ENCODE data around the gene FXYD4. TPM values are rescaled to one million over a fixed set of nuclear protein-coding genes. Genes with fewer than 3 reads are reported as not detected.

Gene FXYD4
- total and polyA plus RNA-seq, 4 donors: 0.65 to 3.9 (median 2.9) TPM; not detected in 1

DNA sequence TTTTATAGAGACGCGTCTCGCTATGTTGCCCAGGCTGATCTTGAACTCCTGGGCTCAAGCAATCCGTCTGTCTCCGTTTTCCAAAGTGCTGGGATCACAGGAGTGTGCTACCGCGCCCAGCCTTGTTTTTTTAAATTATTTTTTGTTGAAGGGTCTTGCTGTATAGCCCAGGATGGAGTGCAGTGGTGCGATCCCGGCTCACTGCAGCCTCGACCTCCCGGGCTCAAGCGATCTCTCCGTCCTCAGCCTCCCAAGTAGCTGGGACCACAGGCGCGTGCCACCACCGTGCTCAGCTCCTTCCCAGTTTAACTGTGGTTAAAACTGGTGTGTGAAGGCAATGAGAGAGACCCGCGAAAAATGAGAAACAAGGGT is 48.5 kb downstream of the FXYD4 start:
- H3K36me3 ChIP-seq (ENCODE audit: control insufficient read depth in 4 of 4, insufficient read depth in 4 of 4, low read length in 4 of 4): no peaks in the 10 kb centered on the region
- 54 to 55% methylated on average over 18 of the region's 18 CpGs for WGBS, 2 donors
- ATAC-seq (ENCODE audit: insufficient read depth, low FRiP score): no peak
- no peak for DNase-seq
- peak overlapping the region; percentile 76 to 81 for H3K9ac ChIP-seq (ENCODE audit: insufficient read depth in 1 of 2, low read length in 2 of 2)
- no peak overlapping the region for H3K4me3 ChIP-seq
- TF ChIP-seq, protein P1, sequence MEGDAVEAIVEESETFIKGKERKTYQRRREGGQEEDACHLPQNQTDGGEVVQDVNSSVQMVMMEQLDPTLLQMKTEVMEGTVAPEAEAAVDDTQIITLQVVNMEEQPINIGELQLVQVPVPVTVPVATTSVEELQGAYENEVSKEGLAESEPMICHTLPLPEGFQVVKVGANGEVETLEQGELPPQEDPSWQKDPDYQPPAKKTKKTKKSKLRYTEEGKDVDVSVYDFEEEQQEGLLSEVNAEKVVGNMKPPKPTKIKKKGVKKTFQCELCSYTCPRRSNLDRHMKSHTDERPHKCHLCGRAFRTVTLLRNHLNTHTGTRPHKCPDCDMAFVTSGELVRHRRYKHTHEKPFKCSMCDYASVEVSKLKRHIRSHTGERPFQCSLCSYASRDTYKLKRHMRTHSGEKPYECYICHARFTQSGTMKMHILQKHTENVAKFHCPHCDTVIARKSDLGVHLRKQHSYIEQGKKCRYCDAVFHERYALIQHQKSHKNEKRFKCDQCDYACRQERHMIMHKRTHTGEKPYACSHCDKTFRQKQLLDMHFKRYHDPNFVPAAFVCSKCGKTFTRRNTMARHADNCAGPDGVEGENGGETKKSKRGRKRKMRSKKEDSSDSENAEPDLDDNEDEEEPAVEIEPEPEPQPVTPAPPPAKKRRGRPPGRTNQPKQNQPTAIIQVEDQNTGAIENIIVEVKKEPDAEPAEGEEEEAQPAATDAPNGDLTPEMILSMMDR (IDR thresholded peaks at IDR 0.05; ENCODE audit: control extremely low read depth, extremely low read depth): no peak
- H3K9me3 ChIP-seq (ENCODE audit: control insufficient read depth in 4 of 4, insufficient read depth in 3 of 4, low read length in 3 of 4): no peaks in the 10 kb centered on the region
- peaks cover 0 to 11% (median 4%) of the 10 kb centered on the region in 5 donors for H3K4me1 ChIP-seq (ENCODE audit: control insufficient read depth in 5 of 5, insufficient read depth in 5 of 5, low read length in 5 of 5)
- H3K27me3 ChIP-seq (ENCODE audit: control insufficient read depth in 3 of 3, insufficient read depth in 3 of 3, low read length in 2 of 3): no peaks in the 10 kb centered on the region
- H3K27ac ChIP-seq (ENCODE audit: low read depth in 1 of 2, low read length in 1 of 2): peak overlapping the region; percentile 94

DNA sequence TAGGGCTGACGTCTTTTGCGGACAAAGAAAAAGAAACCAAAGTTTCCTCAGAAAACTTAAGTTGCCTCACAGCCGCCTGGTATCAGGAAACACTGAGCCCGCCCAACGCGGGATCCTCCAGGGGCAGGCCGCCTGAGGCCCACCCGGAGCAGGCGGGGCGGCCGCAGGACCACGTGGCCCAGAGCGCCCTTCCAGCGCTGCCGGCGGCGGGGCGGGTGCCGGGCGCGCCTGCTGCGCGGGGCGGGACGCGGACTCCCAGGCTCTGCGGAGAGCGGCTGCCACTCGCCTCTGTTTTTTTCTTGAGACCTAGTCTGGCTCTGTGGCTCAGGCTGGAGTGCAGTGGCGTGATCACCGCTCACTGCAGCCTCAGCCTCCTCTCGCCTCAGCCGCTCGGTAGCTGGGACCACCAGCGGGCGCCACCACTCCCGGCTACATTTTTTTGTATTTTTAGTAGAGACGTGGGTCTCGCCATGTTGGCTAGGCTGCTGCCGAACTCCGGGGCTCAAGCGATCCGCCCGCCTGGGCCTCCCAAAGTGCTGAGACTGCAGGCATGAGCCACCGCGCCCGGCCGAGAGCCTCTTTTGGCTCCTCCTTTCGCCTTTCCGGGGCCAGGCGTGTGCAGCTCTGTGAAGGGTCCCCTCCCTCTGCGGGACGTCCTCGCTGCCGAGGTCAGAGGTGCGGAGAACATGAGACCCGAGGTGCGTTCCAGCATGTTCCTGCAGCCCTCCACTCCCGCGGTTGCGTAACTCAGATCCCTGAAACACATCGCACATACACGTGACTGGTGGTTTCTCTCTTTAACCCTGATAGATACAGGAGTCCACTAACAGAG is 49.1 kb downstream of the FXYD4 start:
- DNase-seq (peak; percentile 94 to 96 (median 94)), ATAC-seq (ENCODE audit: insufficient read depth, low FRiP score) (peak; percentile 96)
- 0 to 1% methylated on average over 53 to 63 of the region's 63 CpGs for WGBS, 2 donors
- TF ChIP-seq, protein P1 (IDR thresholded peaks at IDR 0.05; ENCODE audit: control extremely low read depth, extremely low read depth): no peak
- Histone ChIP-seq H3K36me3 (ENCODE audit: control insufficient read depth in 4 of 4, insufficient read depth in 4 of 4, low read length in 4 of 4) (no peaks in the 10 kb centered on the region), H3K9me3 (ENCODE audit: control insufficient read depth in 4 of 4, insufficient read depth in 3 of 4, low read length in 3 of 4) (no peaks in the 10 kb centered on the region), H3K4me1 (ENCODE audit: control insufficient read depth in 5 of 5, insufficient read depth in 5 of 5, low read length in 5 of 5) (peaks cover 0 to 11% (median 4%) of the 10 kb centered on the region in 5 donors), H3K4me3 (peak overlapping the region; percentile 28), H3K27me3 (ENCODE audit: control insufficient read depth in 3 of 3, insufficient read depth in 3 of 3, low read length in 2 of 3) (no peaks in the 10 kb centered on the region), H3K27ac (ENCODE audit: low read depth in 1 of 2, low read length in 1 of 2) (peak overlapping the region; percentile 94), H3K9ac (ENCODE audit: insufficient read depth in 1 of 2, low read length in 2 of 2) (peak overlapping the region; percentile 76 to 81)

DNA sequence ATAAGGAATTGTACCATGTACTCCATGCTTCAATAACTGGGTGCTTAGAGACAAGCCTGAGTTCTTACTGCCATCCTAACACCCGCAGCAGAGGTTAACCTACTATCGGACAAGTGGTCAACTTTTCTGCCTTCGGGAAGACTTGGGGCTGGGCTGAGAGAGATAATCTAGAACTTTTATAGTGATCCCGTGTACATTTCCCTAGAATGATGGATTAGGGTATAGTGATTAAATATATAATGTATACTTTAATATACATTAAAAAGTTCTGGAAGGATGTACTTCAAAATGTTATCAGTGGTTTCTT is 49.7 kb downstream of the FXYD4 start:
- WGBS, 2 donors: 19 to 40% methylated on average over 4 of the region's 4 CpGs
- no peaks in the 10 kb centered on the region for H3K9me3 ChIP-seq (ENCODE audit: control insufficient read depth in 4 of 4, insufficient read depth in 3 of 4, low read length in 3 of 4)

More for the DNA sequence above, 49.7 kb downstream of the FXYD4 start:
- DNase-seq (no peak), ATAC-seq (ENCODE audit: insufficient read depth, low FRiP score) (no peak)
- Histone ChIP-seq H3K36me3 (ENCODE audit: control insufficient read depth in 4 of 4, insufficient read depth in 4 of 4, low read length in 4 of 4) (no peaks in the 10 kb centered on the region), H3K27ac (ENCODE audit: low read depth in 1 of 2, low read length in 1 of 2) (peak overlapping the region; percentile 94), H3K9ac (ENCODE audit: insufficient read depth in 1 of 2, low read length in 2 of 2) (peak overlapping the region in 1 of 2 donors; percentile 65), H3K4me1 (ENCODE audit: control insufficient read depth in 5 of 5, insufficient read depth in 5 of 5, low read length in 5 of 5) (peaks cover 0 to 11% (median 4%) of the 10 kb centered on the region in 5 donors), H3K4me3 (peak overlapping the region; percentile 28), H3K27me3 (ENCODE audit: control insufficient read depth in 3 of 3, insufficient read depth in 3 of 3, low read length in 2 of 3) (no peaks in the 10 kb centered on the region)
- TF ChIP-seq, protein P1 (IDR thresholded peaks at IDR 0.05; ENCODE audit: control extremely low read depth, extremely low read depth): no peak

Measured in lung (tissue), 12 donors.